Mesenteric fat pad (tissue), 1 donor: Measurements from ENCODE around the gene PWP1. TPM values are rescaled to one million over a fixed set of nuclear protein-coding genes. Genes with fewer than 3 reads are reported as not detected.
"Not testable (repeated sequence)": the region's sequence is repeated elsewhere in the genome, so short reads cannot be mapped to it uniquely, and the experiment has no call there.

Experiments used
- DNase-seq: peaks from one replicate; pipeline ENCODE4 v3.0.0-alpha.2; 2020; ENCODE audit warnings: low spot score
- total RNA-seq: library from RNA; stranded (reverse); fragmentation: NEBNext Ultra II Directional; extraction: Animal tissue kit (Norgen Biotek cat#: 25700); gene quantifications from one replicate; pipeline ENCODE4 v1.2.1, GENCODE V29; 2021
- donor health status: DM: yes; HTN: yes; CAD: no.

Gene PWP1
- total RNA-seq, 1 donor from 2014 or later, result 41.4 TPM

GRCh38 chr12:107667464-107667863 lies 18.1 kb upstream of the PWP1 start:
- no peak for DNase-seq

GRCh38 chr12:107668320-107669098 lies 17.1 kb upstream of the PWP1 start:
- DNase-seq, result peak; percentile 39

DNA sequence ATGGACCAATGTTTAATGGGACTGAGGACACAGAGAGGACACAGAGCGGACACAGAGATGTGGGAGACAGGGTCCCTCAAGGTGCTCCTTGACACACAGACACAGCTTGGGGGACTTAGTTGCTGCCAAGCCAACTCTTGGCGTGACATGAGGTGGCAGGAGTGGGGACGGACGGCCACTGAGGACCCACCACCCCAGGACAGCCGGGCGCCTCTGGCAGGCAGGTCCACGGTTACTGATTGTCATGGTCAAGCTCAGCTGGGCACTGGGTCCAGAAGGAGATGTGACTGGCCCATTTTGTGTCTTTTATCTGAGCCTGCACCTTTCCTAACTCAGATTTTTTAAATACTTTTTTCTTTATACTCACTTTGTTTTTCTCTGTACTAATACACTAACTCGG lies 15.7 kb upstream of the PWP1 start:
- no peak for DNase-seq

DNA sequence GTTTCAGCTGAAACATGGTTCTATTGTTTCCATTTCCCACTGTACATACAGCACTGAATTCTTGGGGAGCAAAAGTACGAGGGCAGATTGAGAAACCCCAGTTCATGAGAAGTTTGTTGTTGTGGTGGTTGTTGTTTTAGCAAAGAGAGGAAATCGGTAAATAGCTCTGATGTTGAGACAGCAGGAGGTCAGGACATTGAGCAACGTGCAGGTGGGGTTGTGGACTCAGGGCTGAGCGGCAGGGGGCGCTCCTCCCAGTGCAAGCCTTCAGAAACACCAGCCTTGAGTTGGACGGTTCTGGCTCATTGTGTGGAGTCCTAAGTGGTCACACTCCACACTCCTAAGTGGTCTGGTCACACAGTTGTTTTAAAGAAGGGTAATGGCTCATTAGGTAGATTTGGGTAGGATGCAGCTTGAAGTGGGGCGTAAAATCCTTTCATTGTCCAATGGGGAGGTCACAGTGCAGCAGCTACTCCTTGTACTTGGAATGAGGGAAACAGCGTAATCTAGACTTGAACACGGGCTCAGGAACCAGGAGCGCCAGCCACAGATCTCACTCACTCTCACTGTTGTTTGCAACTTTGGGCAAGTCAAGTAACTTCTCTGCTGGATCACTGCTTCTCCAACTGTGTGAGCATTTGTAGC lies 14.5 kb upstream of the PWP1 start:
- no peak for DNase-seq

DNA sequence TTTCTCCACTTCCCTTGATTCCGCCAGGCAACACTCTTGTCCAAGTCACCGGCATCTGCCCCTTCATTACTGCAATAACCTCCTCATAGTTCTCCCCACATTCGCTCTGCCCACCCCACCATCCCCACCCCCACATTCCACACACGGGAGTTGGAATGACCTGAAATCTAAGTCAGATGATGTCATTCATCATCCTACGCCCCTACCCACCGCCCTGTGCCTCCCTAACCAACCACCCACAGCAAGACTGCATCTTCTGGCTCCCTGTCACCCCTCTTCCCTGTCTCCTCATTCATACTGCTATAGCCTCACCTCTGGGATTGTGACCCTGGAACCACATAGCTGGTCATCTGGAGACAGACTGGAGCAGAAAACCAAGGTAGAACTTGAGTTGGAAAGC lies 7.9 kb upstream of the PWP1 start:
- DNase-seq, result no peak

- DNase-seq, result no peak
Measured at GRCh38 chr12:107679336-107679735, 6.3 kb upstream of the PWP1 start.

- DNase-seq, result no peak
Measured at GRCh38 chr12:107681455-107681835, 4.2 kb upstream of the PWP1 start.

- DNase-seq, result no peak
Measured at GRCh38 chr12:107681836-107682820, 3.5 kb upstream of the PWP1 start.

DNA sequence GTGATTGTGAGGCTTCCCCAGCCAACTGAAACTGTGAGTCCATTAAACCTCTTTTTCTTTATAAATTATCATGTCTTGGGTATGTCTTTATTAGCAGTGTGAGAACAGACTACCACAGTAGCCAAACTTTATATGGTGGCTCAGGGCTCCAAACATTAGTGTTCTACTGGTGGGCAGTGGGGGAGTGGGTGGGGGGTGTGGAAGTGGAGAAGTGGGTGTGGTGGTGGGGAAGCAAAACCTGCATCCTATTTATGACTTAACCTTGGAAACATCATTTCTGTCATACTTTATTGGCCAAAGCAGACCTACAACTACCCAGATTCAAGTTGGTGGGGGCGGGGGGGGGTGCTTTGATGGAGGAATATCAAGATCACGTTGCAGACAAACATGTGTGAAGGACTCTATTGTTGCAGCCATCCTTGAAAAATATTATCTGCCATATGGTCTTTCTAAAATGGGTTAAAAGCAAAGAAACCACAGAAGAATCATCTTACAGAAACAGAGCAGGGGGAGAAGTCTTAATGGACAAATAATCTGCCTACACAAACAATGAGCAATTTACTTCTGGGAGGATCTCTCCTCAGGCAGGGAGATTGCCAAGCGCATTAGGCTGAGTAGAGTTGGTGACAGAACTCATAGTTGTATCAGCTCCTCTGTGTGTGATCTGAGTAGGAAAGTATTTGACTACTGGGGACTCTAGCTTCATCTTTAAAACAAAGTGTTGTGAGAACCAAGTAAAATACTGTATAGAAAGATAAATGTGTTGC lies 1.4 kb upstream of the PWP1 start:
- DNase-seq, result no peak

DNA sequence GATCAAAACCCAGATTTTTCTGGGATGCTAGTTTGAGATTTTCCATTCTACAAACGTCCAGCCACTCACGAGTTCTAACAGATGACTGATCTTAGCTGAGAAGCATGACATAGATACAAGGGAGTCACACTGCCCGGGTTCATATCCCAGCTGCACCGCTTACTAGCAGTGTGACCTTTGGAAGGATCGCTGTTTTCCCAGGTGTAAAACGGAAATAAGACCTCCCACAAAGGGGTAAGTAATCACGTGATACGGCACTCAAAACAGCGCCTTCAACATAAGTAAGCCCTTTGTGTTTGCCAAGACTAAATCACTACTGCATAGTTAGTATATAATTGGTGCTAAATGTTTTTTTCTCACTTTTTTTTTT lies 624 bp upstream of the PWP1 start:
- no peak for DNase-seq

- not testable (repeated sequence) for DNase-seq
Measured at GRCh38 chr12:107695772-107696171, 10.2 kb downstream of the PWP1 start.

GRCh38 chr12:107702106-107702505 lies 16.5 kb downstream of the PWP1 start:
- no peak for DNase-seq

GRCh38 chr12:107704041-107704440 lies 18.4 kb downstream of the PWP1 start:
- DNase-seq, result no peak

DNA sequence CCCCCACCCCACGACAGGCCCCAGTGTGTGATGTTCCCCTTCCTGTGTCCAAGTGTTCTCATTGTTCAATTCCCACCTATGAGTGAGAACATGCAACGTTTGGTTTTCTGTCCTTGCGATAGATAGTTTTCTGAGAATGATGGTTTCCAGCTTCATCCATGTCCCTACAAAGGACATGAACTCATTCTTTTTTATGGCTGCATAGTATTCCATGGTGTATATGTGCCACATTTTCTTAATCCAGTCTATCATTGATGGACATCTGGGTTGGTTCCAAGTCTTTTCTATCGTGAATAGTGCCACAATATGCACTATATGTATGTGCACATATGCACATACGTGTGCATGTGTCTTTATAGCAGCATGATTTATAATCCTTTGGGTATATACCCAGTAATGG lies 19.9 kb downstream of the PWP1 start:
- not testable (repeated sequence) for DNase-seq

DNA sequence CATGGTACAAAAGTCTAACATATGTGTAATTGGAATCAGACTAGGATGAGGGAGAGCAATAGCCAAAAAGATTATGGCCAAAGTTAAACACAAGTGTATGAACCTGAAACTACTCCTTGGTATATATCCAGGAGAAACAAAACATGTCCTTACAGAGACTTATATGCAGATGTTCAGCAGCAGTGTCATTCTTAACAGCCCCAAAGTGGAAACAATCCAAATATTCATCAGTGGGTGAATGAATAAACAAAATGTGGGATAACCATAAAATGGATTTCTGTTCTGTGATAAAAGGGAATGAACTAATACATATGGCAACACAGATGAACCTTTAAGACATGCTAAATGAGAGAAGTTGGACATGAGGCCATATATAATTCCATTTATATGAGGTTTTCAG lies 30.2 kb downstream of the PWP1 start:
- no peak for DNase-seq

DNA sequence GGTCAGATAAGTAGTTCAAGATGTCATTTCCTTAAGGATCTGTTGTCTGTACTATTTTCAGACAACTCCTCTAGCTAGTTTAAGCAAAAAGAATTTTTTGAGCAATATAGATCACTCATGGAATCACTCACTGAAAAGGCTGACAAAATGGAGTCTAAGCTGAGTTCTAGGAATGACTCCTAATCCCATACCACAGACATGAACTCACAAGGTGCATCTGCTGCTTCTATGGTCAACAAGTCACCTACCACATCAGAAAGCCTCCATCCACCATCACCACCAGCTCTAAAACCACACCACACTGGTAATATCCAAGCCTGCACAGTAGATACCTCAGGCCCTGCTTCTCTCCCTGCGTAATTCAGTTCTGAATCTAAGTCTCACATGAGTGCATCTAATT lies 33.0 kb downstream of the PWP1 start:
- no peak for DNase-seq

- not testable (repeated sequence) for DNase-seq
Measured at GRCh38 chr12:107727327-107727726, 41.7 kb downstream of the PWP1 start.

GRCh38 chr12:107727742-107728141 lies 42.1 kb downstream of the PWP1 start:
- DNase-seq, result not testable (repeated sequence)

DNA sequence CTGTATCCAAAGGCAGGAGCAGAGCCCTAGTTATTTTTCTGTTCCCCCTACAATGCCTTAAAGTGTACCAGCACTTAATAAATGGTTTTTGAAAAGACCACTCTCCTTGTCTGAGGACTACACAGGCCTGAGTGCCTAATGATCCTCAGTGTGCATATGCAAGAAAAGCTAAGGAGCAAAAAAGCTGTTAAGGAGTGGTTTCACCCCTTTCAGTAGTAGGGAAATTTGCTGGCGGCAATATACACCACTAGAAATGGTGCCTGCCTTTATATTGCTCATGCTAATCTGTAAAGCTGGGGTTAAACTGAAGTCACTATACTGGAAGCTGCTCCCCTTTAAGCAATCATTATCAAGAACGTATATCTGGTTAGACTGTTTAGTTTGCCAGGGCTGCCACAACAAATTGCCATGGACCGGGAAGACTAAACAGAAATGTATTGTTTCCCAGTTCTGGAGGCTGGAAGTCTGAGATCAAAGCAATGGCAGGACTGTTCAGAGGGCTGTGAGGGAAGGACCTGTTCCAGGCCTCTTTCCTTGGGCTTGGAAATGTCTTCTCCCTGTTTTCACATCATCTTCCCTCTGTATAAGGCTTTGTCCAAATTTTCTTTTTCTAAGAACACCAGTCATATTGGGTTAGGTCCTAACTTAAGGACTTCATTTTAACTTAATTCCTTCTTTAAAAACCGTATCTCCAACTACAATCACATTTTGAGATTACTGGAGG lies 45.2 kb downstream of the PWP1 start:
- no peak for DNase-seq

GRCh38 chr12:107731366-107731765 lies 45.8 kb downstream of the PWP1 start:
- DNase-seq, result no peak
